Ecto neural progenitor cell (in vitro differentiated cells): ENCODE results near the gene TMEM127.

Source experiments
- DNase-seq: peaks from one replicate; pipeline ENCODE4 v3.0.0-alpha.2; 2018; ENCODE audit warnings: low spot score

TMEM127 gene

DNA sequence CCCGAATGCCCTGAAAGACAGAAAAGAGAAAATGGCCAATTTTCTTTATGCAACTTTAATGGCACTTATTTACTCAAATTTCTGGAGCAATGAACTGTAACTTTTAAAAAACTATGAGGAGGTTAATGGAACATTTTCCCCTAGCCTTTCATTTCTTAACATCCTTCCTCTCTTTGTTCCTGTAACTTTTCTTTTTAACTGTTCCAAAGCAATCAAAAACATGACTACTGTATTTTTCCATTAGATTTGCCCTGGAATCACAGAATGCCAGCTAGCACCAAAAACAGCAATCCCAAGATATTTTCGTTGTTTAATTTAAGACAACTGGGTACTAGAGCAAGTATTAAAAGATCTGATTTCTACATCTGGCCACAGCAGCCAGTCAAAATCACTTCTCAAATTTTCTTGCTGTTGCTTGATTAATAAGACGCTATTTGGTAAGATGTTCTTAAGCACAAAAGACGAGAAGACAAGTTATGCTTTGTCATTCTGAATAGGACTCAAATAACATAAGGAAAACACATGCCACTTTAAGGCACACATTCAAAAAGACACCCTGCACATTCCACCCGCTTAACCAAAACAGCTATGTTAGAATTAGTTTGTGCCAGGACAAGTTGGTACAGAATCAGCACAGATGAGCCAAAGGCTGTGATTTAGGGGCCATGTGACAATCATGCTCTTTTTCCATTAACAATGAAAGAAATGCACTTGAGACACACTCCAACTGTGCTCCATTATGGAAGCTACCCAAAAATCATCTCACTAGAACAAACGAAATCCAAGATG lies 60.8 kb downstream of the TMEM127 start:
- DNase-seq: no peak

DNA sequence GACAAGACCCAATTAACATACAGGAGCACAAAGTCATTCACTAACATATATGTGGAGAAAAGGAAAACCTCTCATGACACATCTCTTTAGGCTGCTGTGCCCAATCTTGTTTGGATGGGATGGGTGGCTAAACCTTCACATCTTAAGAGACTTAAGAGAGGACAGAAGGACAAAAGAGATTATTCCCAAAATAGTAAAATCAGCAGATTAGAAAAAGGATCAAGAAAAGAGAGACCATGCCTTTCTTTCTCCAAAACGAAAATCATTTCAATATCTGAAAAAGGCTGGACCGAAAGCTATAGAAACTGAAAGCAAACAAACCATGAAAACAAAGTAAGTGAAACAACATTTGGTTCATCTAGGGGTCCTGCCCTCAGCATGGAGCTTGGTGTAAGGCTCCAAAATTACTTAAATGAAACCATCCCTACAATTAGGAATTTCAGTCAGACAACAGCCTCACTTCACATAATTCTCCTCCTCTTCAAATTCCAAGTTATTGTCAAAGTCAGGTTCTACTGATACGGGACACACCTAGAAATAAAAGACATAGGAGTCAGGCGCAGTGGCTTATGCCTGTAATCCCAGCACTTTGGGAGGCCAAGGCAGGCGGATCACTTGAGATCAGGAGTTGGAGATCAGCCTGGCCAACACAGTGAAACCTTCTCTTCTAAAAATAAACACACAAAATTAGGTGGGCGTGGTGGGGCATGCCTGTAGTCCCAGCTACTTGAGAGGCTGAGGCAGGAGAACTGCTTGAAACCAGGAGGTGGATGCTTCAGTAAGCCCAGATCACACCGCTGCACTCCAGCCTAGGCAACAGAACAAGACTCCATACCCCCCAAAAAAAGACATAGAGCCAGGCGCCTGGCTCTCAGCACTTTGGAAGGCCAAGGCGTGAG lies 62.4 kb downstream of the TMEM127 start:
- DNase-seq: no peak

DNA sequence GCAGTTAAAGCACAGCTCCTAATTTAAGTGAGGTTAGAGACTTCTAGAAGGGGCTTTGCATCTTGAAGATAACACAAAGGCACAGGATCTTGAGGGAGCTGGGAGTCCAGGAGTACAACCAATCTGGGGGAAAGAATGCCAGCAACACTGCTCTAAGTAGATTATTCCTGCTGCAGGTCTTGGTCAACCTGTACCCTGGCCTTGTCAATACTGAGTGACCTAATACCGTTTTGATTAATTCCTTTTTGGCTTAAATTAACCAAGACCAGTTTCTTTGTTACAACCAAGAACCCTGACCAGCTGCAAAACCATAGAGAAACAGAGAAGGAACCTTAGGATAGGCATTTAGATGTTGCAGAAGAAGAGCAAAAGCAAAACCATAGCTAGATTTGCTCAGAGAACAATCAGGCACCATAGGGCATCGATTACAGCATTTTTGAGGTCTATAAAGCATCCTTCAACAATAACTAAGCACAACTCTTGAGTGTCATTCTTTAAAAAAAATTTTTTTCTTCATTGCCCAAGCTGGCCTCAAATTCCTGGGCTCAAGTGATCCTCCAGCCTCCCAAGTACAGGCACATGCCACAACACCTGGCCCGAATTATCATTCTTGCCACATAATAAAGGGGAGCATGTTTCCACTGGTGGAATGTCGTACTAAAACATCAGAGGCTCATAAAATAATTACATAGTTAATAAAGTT lies 63.5 kb downstream of the TMEM127 start:
- DNase-seq: no peak

DNA sequence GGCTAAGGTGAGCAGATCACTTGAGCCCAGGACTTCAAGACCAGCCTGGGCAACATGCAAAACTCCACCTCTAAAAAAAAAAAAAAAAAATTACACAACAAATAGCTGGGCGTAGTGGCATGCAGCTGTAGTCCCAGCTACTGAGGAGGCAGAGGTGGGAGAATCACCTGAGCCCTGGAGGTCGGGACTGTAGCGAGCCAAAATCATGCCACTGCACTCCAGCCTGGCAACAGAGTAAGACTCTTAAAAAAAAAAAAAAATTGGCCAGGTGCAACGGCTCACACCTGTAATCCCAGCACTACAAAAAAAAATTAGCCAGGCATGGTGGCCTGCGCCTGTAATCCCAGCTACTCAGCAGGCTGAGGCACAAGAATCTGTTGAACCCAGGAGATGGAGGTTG lies 64.5 kb downstream of the TMEM127 start:
- DNase-seq: no peak

DNA sequence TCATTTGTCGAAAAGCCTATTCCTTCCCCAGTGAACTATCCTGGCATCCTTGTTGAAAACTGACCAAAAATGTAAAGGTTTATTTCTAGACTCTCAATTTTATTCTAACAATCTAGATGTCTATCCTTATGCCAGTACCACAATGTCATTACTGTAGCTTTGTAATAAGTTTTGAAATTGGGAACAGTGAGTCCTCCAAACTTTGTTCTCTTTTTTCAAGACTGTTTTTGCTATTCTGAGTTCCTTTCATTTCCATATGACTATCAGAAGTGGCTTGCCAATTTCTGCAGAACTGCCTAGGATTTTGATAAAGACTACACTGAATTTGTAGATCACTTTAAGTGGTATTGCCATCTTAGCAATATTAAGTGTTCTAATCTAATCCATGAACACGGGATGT lies 66.9 kb downstream of the TMEM127 start:
- DNase-seq: no peak
